B cell (primary cell): ENCODE results near the gene PGBD5.

Experiments
- CTCF ChIP-seq: fragments of 200-600 bp; IDR thresholded peaks from one replicate; pipeline ENCODE4 v1.8.0; 2022; ENCODE audit warnings: antibody characterized with exemption, mild to moderate bottlenecking
- EZH2 ChIP-seq: IDR thresholded peaks from 2 replicates; pipeline ENCODE4 v1.6.1; 2012; ENCODE audit warnings: borderline replicate concordance, low read depth, mild to moderate bottlenecking, moderate library complexity, low read length; ENCODE audit not compliant: insufficient read depth, poor library complexity, severe bottlenecking

DNA sequence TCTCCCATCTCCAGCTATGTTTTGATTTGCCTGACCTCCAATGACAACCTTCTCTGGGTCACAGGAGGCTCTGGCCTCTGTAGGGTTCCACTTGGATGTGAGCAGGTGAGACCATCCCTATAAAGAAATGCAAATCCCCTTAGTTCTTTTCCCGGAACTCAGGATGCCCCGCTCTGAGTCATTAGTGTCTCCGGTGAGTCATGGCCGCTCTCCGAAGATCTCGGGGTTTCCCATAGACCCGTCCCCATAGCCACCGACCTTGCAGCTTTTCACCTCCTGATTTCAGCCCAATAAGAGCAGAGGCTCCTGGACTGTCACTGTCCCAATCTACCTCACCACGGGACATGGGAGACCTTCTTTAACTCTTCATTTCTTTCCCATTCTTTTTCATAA lies 98.2 kb downstream of the PGBD5 start:
- TF ChIP-seq CTCF, result no peak
- no peak for TF ChIP-seq EZH2
